ENCODE data around the gene FYN.

FYN gene

DNA sequence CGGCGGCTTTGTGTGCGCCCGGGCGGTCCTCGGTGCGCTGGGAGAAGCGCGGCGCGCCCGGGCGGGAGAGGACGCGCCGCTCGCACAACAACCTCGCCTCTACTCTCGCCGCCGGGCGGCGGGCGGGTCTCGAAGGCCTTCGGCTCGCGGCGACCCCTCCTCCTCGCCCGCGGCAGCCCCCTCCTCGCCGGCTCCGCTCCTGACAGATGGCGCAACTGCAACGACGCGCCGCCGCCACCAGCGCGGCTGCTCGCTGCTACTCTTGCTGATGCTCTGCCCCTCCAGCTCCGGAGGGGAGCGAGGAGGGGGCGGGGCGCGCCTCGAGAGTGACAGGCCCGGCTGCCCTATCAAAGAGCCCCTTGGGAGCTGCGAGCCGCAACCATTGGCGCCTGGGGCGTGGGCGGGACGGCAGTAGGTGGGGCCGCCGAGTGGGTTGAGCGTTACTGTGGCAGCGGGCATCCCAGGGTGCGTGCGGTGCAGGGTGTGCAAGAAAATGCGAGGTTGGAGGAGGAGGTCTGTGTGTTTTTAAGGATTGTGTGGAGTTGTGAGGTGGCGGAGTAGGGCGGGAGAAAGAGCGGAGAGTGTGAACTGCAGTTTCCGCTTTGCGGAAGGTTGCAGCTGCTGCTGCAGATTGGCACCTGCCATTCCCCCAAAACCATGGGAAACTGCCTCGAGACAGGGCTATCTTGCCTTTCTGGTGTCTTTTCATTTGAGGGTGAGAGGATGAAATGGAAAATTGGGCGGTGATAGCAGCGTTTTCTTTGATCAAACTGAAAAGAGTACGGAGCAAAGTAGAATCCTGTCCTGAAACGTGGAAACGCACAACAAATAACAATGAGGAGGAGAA is at the start of gene FYN (continued):
- TF ChIP-seq ZNF561 (tag by site-specific recombination; IDR thresholded peaks at IDR 0.05; ENCODE audit: borderline replicate concordance): no peak
- no peak for TF ChIP-seq ZNF311 (tag by site-specific recombination; IDR thresholded peaks at IDR 0.05; ENCODE audit: borderline replicate concordance)
- TF ChIP-seq WT1 (tag by site-specific recombination; IDR thresholded peaks at IDR 0.05): no peak; the same call in 1 of the 2 replicates
- TF ChIP-seq, protein P1, sequence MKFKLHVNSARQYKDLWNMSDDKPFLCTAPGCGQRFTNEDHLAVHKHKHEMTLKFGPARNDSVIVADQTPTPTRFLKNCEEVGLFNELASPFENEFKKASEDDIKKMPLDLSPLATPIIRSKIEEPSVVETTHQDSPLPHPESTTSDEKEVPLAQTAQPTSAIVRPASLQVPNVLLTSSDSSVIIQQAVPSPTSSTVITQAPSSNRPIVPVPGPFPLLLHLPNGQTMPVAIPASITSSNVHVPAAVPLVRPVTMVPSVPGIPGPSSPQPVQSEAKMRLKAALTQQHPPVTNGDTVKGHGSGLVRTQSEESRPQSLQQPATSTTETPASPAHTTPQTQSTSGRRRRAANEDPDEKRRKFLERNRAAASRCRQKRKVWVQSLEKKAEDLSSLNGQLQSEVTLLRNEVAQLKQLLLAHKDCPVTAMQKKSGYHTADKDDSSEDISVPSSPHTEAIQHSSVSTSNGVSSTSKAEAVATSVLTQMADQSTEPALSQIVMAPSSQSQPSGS (tag by site-specific recombination; IDR thresholded peaks at IDR 0.05; ENCODE audit: low read depth): no peak
- peak; percentile 85 for TF ChIP-seq KLF1 (tag by site-specific recombination; IDR thresholded peaks at IDR 0.05)
- no peak for TF ChIP-seq ZNF223 (tag by site-specific recombination; IDR thresholded peaks at IDR 0.05)
- TF ChIP-seq ZNF202 (tag by site-specific recombination; IDR thresholded peaks at IDR 0.05; ENCODE audit: borderline replicate concordance): no peak
- no peak for TF ChIP-seq ZNF274 (IDR thresholded peaks at IDR 0.05; ENCODE audit: low read length)
- no peak for TF ChIP-seq ZNF274 (tag by site-specific recombination; IDR thresholded peaks at IDR 0.05; ENCODE audit: borderline replicate concordance)
- peak; percentile 98 for TF ChIP-seq ZNF394 (tag by site-specific recombination; IDR thresholded peaks at IDR 0.05; ENCODE audit: borderline replicate concordance)
- TF ChIP-seq, protein P2, sequence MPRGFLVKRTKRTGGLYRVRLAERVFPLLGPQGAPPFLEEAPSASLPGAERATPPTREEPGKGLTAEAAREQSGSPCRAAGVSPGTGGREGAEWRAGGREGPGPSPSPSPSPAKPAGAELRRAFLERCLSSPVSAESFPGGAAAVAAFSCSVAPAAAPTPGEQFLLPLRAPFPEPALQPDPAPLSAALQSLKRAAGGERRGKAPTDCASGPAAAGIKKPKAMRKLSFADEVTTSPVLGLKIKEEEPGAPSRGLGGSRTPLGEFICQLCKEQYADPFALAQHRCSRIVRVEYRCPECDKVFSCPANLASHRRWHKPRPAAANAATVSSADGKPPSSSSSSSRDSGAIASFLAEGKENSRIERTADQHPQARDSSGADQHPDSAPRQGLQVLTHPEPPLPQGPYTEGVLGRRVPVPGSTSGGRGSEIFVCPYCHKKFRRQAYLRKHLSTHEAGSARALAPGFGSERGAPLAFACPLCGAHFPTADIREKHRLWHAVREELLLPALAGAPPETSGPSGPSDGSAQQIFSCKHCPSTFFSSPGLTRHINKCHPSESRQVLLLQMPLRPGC (tag by site-specific recombination; IDR thresholded peaks at IDR 0.05): peak; percentile 37; the same call in 1 of the 2 replicates
- TF ChIP-seq MYNN (tag by site-specific recombination; IDR thresholded peaks at IDR 0.05; ENCODE audit: borderline replicate concordance): peak; percentile 41; the same call in 1 of the 2 replicates
- TF ChIP-seq, protein P3, sequence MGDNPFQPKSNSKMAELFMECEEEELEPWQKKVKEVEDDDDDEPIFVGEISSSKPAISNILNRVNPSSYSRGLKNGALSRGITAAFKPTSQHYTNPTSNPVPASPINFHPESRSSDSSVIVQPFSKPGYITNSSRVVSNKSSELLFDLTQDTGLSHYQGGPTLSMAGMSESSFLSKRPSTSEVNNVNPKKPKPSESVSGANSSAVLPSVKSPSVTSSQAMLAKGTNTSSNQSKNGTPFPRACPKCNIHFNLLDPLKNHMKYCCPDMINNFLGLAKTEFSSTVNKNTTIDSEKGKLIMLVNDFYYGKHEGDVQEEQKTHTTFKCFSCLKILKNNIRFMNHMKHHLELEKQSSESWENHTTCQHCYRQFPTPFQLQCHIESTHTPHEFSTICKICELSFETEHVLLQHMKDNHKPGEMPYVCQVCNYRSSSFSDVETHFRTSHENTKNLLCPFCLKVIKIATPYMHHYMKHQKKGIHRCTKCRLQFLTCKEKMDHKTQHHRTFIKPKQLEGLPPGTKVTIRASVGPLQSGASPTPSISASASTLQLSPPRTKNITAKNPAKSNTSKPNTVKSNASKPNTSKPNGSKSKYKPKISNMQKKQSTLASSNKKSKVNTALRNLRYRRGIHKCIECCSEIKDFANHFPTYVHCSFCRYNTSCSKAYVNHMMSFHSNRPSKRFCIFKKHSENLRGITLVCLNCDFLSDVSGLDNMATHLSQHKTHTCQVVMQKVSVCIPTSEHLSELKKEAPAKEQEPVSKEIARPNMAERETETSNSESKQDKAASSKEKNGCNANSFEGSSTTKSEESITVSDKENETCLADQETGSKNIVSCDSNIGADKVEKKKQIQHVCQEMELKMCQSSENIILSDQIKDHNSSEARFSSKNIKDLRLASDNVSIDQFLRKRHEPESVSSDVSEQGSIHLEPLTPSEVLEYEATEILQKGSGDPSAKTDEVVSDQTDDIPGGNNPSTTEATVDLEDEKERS (tag by site-specific recombination; IDR thresholded peaks at IDR 0.05): no peak
- TF ChIP-seq, protein P4, sequence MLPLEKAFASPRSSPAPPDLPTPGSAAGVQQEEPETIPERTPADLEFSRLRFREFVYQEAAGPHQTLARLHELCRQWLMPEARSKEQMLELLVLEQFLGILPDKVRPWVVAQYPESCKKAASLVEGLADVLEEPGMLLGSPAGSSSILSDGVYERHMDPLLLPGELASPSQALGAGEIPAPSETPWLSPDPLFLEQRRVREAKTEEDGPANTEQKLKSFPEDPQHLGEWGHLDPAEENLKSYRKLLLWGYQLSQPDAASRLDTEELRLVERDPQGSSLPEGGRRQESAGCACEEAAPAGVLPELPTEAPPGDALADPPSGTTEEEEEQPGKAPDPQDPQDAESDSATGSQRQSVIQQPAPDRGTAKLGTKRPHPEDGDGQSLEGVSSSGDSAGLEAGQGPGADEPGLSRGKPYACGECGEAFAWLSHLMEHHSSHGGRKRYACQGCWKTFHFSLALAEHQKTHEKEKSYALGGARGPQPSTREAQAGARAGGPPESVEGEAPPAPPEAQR (tag by site-specific recombination; IDR thresholded peaks at IDR 0.05): no peak
- no peak for TF ChIP-seq REPIN1 (tag by site-specific recombination; IDR thresholded peaks at IDR 0.05; ENCODE audit: low read depth)
- peak; percentile 62; the same call in 1 of the 2 replicates for TF ChIP-seq TRIM28 (IDR thresholded peaks at IDR 0.05; ENCODE audit: borderline replicate concordance, low read length)
- TF ChIP-seq ZNF2 (tag by site-specific recombination; IDR thresholded peaks at IDR 0.05): peak; percentile 91
- TF ChIP-seq ZNF571 (tag by site-specific recombination; IDR thresholded peaks at IDR 0.05): no peak
- TF ChIP-seq ZFP3 (tag by site-specific recombination; IDR thresholded peaks at IDR 0.05; ENCODE audit: low read depth): no peak
- TF ChIP-seq ZNF354C (tag by site-specific recombination; IDR thresholded peaks at IDR 0.05; ENCODE audit: borderline replicate concordance, low read depth): no peak
- no peak for TF ChIP-seq ZNF37A (tag by site-specific recombination; IDR thresholded peaks at IDR 0.05)
- TF ChIP-seq, protein P5, sequence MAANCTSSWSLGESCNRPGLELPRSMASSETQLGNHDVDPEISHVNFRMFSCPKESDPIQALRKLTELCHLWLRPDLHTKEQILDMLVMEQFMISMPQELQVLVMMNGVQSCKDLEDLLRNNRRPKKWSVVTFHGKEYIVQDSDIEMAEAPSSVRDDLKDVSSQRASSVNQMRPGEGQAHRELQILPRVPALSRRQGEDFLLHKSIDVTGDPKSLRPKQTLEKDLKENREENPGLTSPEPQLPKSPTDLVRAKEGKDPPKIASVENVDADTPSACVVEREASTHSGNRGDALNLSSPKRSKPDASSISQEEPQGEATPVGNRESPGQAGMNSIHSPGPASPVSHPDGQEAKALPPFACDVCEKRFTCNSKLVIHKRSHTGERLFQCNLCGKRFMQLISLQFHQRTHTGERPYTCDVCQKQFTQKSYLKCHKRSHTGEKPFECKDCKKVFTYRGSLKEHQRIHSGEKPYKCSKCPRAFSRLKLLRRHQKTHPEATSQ (tag by site-specific recombination; IDR thresholded peaks at IDR 0.05): no peak
- no peak for TF ChIP-seq ZNF133 (tag by site-specific recombination; IDR thresholded peaks at IDR 0.05)
- TF ChIP-seq, protein P6, sequence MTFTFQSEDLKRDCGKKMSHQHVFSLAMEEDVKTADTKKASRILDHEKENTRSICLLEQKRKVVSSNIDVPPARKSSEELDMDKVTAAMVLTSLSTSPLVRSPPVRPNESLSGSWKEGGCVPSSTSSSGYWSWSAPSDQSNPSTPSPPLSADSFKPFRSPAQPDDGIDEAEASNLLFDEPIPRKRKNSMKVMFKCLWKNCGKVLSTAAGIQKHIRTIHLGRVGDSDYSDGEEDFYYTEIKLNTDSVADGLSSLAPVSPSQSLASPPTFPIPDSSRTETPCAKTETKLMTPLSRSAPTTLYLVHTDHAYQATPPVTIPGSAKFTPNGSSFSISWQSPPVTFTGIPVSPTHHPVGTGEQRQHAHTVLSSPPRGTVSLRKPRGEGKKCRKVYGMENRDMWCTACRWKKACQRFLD (tag by site-specific recombination; IDR thresholded peaks at IDR 0.05): no peak

All from HEK293 (cell line).